H9 (cell line): Measurements from ENCODE around the gene FLT3. TPM values are rescaled to one million over a fixed set of nuclear protein-coding genes. Genes with fewer than 3 reads are reported as not detected.

ENCODE experiments used
- DNase-seq: peaks from one replicate; pipeline ENCODE4 v3.0.0-alpha.2; 2017
- H2AFZ ChIP-seq: one replicate; pipeline ENCODE4 v1.6.1; 2013; ENCODE audit warnings: mild to moderate bottlenecking, low read length, control low read depth, moderate library complexity
- H2AK5ac ChIP-seq: 2 replicates; pipeline ENCODE4 v1.6.1; 2013; ENCODE audit warnings: low read length, control low read depth, mixed read lengths; ENCODE audit not compliant: insufficient read length
- H2BK120ac ChIP-seq: one replicate; pipeline ENCODE4 v1.6.1; 2013; ENCODE audit warnings: low read depth, mild to moderate bottlenecking, low read length, control low read depth, inconsistent platforms; ENCODE audit not compliant: poor library complexity, severe bottlenecking
- H2BK12ac ChIP-seq: 2 replicates; pipeline ENCODE4 v1.6.1; 2013; ENCODE audit warnings: low read length, control low read depth, mixed read lengths, low read depth; ENCODE audit not compliant: insufficient read length
- H2BK15ac ChIP-seq: 2 replicates; pipeline ENCODE4 v1.6.1; 2013; ENCODE audit warnings: low read depth, low read length, control low read depth
- H2BK20ac ChIP-seq: one replicate; pipeline ENCODE4 v1.6.1; 2013; ENCODE audit warnings: low read depth, mild to moderate bottlenecking, low read length, control low read depth, inconsistent platforms; ENCODE audit not compliant: poor library complexity, severe bottlenecking
- H2BK5ac ChIP-seq: 2 replicates; pipeline ENCODE4 v1.6.1; 2013; ENCODE audit warnings: low read length, control low read depth, mixed read lengths; ENCODE audit not compliant: insufficient read length
- H3K14ac ChIP-seq: 2 replicates; pipeline ENCODE4 v1.6.1; 2013; ENCODE audit warnings: low read length, control low read depth; ENCODE audit not compliant: insufficient read depth
- H3K18ac ChIP-seq: 2 replicates; pipeline ENCODE4 v1.6.1; 2013; ENCODE audit warnings: low read depth, mild to moderate bottlenecking, mixed read lengths, low read length, control low read depth; ENCODE audit not compliant: insufficient read length
- H3K23ac ChIP-seq: 2 replicates; pipeline ENCODE4 v1.6.1; 2013; ENCODE audit warnings: low read length, control low read depth, mixed read lengths, low read depth; ENCODE audit not compliant: insufficient read length
- H3K23me2 ChIP-seq: 2 replicates; pipeline ENCODE4 v1.6.1; 2013; ENCODE audit warnings: low read depth, mild to moderate bottlenecking, mixed read lengths, low read length, control low read depth; ENCODE audit not compliant: insufficient read length, poor library complexity, severe bottlenecking
- H3K27ac ChIP-seq: 2 replicates; pipeline ENCODE4 v1.5.1; 2013; ENCODE audit warnings: low read length, control low read depth, mixed read lengths, low read depth; ENCODE audit not compliant: insufficient read length
- H3K27me3 ChIP-seq: 2 replicates; pipeline ENCODE4 v1.6.1; 2013; ENCODE audit warnings: low read length, control low read depth, inconsistent platforms; ENCODE audit not compliant: insufficient read depth
- H3K4ac ChIP-seq: 2 replicates; pipeline ENCODE4 v1.6.1; 2013; ENCODE audit warnings: low read depth, mild to moderate bottlenecking, control low read depth, inconsistent platforms, low read length, moderate library complexity
- H3K4me1 ChIP-seq: 2 replicates; pipeline ENCODE4 v1.6.1; 2013; ENCODE audit warnings: low read length, control low read depth, inconsistent platforms; ENCODE audit not compliant: insufficient read depth
- H3K4me2 ChIP-seq: 2 replicates; pipeline ENCODE4 v1.6.1; 2013; ENCODE audit warnings: low read length, control low read depth, mixed read lengths; ENCODE audit not compliant: insufficient read length, insufficient read depth
- H3K56ac ChIP-seq: 2 replicates; pipeline ENCODE4 v1.6.1; 2013; ENCODE audit warnings: low read depth, mild to moderate bottlenecking, mixed read lengths, low read length, control low read depth; ENCODE audit not compliant: insufficient read length
- H3K79me1 ChIP-seq: 2 replicates; pipeline ENCODE4 v1.6.1; 2013; ENCODE audit warnings: low read depth, mild to moderate bottlenecking, moderate library complexity, low read length, control low read depth, inconsistent platforms; ENCODE audit not compliant: insufficient read depth, poor library complexity, severe bottlenecking
- H3K79me2 ChIP-seq: 2 replicates; pipeline ENCODE4 v1.6.1; 2013; ENCODE audit warnings: low read length, control low read depth, inconsistent platforms; ENCODE audit not compliant: insufficient read depth
- H3K9ac ChIP-seq: 2 replicates; pipeline ENCODE4 v1.6.1; 2013; ENCODE audit warnings: low read length, control low read depth, mixed read lengths; ENCODE audit not compliant: insufficient read length; ENCODE audit errors: extremely low read depth
- H3K9me3 ChIP-seq: one replicate; pipeline ENCODE4 v1.6.1; 2013; ENCODE audit warnings: low read depth, low read length, inconsistent platforms; ENCODE audit not compliant: control insufficient read depth
- H3T11ph ChIP-seq: one replicate; pipeline ENCODE4 v1.6.1; 2013; ENCODE audit warnings: mild to moderate bottlenecking, low read length, control low read depth, inconsistent platforms
- H4K20me1 ChIP-seq: one replicate; pipeline ENCODE4 v1.6.1; 2013; ENCODE audit not compliant: control insufficient read depth, insufficient read length, insufficient read depth
- H4K5ac ChIP-seq: 2 replicates; pipeline ENCODE4 v1.6.1; 2013; ENCODE audit warnings: low read depth, mild to moderate bottlenecking, mixed read lengths, low read length, control low read depth; ENCODE audit not compliant: insufficient read length
- H4K8ac ChIP-seq: replicated peaks from 2 replicates; pipeline ENCODE4 v1.6.1; 2013; ENCODE audit warnings: low read length, control low read depth, mixed read lengths, low read depth; ENCODE audit not compliant: insufficient read length
- H4K91ac ChIP-seq: 2 replicates; pipeline ENCODE4 v1.6.1; 2013; ENCODE audit warnings: low read depth, mild to moderate bottlenecking, moderate library complexity, mixed read lengths, low read length, control low read depth; ENCODE audit not compliant: insufficient read length
- H3K27ac Mint-ChIP-seq, 3 experiments: 2 replicates in 2 of 3; 3 replicates in 1 of 3; pipeline ENCODE4 v1.8.0; 2020 to 2021; ENCODE audit warnings: mixed read lengths in 3 of 3, mild to moderate bottlenecking in 1 of 3, moderate library complexity in 1 of 3
- H3K27me3 Mint-ChIP-seq: 2 replicates; pipeline ENCODE4 v1.8.0; 2021; ENCODE audit warnings: low read depth, mild to moderate bottlenecking, moderate library complexity, mixed read lengths
- H3K36me3 Mint-ChIP-seq, 3 experiments: 2 replicates in 2 of 3; 3 replicates in 1 of 3; pipeline ENCODE4 v1.8.0; 2020 to 2021; ENCODE audit warnings: low read depth in 3 of 3, mixed read lengths in 3 of 3; ENCODE audit not compliant: insufficient read depth in 1 of 3
- H3K4me1 Mint-ChIP-seq, 2 experiments: 2 replicates each; pipeline ENCODE4 v1.8.0; 2020; ENCODE audit warnings: mixed read lengths in 2 of 2
- H3K4me3 Mint-ChIP-seq, 2 experiments: 2 replicates in 1 of 2; 3 replicates in 1 of 2; pipeline ENCODE4 v1.8.0; 2020 to 2021; ENCODE audit warnings: mild to moderate bottlenecking in 2 of 2, mixed read lengths in 2 of 2, moderate library complexity in 1 of 2
- H3K9me3 Mint-ChIP-seq, 2 experiments: 2 replicates in 1 of 2; 3 replicates in 1 of 2; pipeline ENCODE4 v1.8.0; 2020; ENCODE audit warnings: mild to moderate bottlenecking in 2 of 2, mixed read lengths in 2 of 2, moderate library complexity in 1 of 2
- CTCF ChIP-seq: fragments of 200-600 bp; sonication (generic); conservative IDR thresholded peaks from 3 replicates; pipeline ENCODE4 v1.8.0; 2021; ENCODE audit warnings: antibody characterized with exemption, mild to moderate bottlenecking
- WGBS: extraction: QIAGEN DNeasy Blood & Tissue Kit; methylation state at CpG from one replicate; pipeline ENCODE4 v1.1.7; 2013; ENCODE audit warnings: missing lambda C conversion rate, low lambda C conversion rate, mixed read lengths; ENCODE audit not compliant: insufficient read length; ENCODE audit errors: extremely low coverage; 5-methylcytosine and 5-hydroxymethylcytosine counted together
- total RNA-seq: library from RNA; stranded (reverse); gene quantifications from 2 replicates; pipeline ENCODE4 v1.2.1, GENCODE V29; 2021

The FLT3 gene
- total RNA-seq, 1 experiment from 2014 or later: 0.44 TPM

GRCh38 chr13:27970382-27971235 lies 129.8 kb downstream of the FLT3 start:
- no peak overlapping the region for H3K23ac ChIP-seq
- no peak overlapping the region for H3K27ac ChIP-seq
- H2AFZ ChIP-seq: no peak overlapping the region
- H4K91ac ChIP-seq: no peak overlapping the region
- H3K4me1 Mint-ChIP-seq: peaks cover 31 to 40% of the 10 kb centered on the region in 2 experiments
- H3K4me3 Mint-ChIP-seq: peak overlapping the region in 1 of 2 experiments; percentile 60; a peak in 3 of 5 replicates
- peaks cover 100% of the 10 kb centered on the region for H3K27me3 Mint-ChIP-seq
- H4K5ac ChIP-seq: no peak overlapping the region
- H3K9ac ChIP-seq: no peak overlapping the region
- H3K9me3 Mint-ChIP-seq: peaks cover 8 to 25% of the 10 kb centered on the region in 2 experiments
- peak overlapping the region in 1 of 3 experiments; percentile 78; a peak in 1 of 7 replicates for H3K27ac Mint-ChIP-seq
- H3K27me3 ChIP-seq: peaks cover 94% of the 10 kb centered on the region
- H3K4ac ChIP-seq: no peak overlapping the region
- no CpG with 5 or more reads among the region's 53 CpGs for WGBS
- TF ChIP-seq CTCF: no peak
- no peak overlapping the region for H3T11ph ChIP-seq
- peak overlapping the region; percentile 17 for H3K4me2 ChIP-seq
- H2BK20ac ChIP-seq: no peak overlapping the region
- no peaks in the 10 kb centered on the region for H3K79me1 ChIP-seq
- peaks cover 9% of the 10 kb centered on the region for H3K4me1 ChIP-seq
- no peak overlapping the region for H3K18ac ChIP-seq
- no peaks in the 10 kb centered on the region for H3K23me2 ChIP-seq
- H3K36me3 Mint-ChIP-seq: no peaks in the 10 kb centered on the region
- H2BK120ac ChIP-seq: no peak overlapping the region
- DNase-seq: no peak
- H2BK12ac ChIP-seq: no peak overlapping the region
- no peak overlapping the region for H2BK5ac ChIP-seq
- no peaks in the 10 kb centered on the region for H3K79me2 ChIP-seq
- no peak overlapping the region for H4K8ac ChIP-seq
- peaks cover 4% of the 10 kb centered on the region for H4K20me1 ChIP-seq
- no peak overlapping the region for H3K14ac ChIP-seq
- H2AK5ac ChIP-seq: no peak overlapping the region
- H2BK15ac ChIP-seq: no peak overlapping the region
- no peak overlapping the region for H3K56ac ChIP-seq
- no peaks in the 10 kb centered on the region for H3K9me3 ChIP-seq
